Hepatocyte (in vitro differentiated cells): Measurements from ENCODE around the gene ASB4. TPM values are rescaled to one million over a fixed set of nuclear protein-coding genes. Genes with fewer than 3 reads are reported as not detected.

Experiments used
- DNase-seq: peaks from one replicate; pipeline ENCODE4 v3.0.0-alpha.2; 2016; ENCODE audit warnings: low spot score
- H2AFZ ChIP-seq: fragments of 200-600 bp; sonication (generic); 2 replicates; pipeline ENCODE4 v1.6.0; 2016; ENCODE audit warnings: antibody characterized with exemption, mild to moderate bottlenecking
- H3K27ac ChIP-seq: fragments of 200-600 bp; sonication (generic); 2 replicates; pipeline ENCODE4 v1.5.1; 2016; ENCODE audit warnings: mild to moderate bottlenecking
- H3K27me3 ChIP-seq: fragments of 200-600 bp; sonication (generic); 2 replicates; pipeline ENCODE4 v1.6.1; 2016
- H3K36me3 ChIP-seq: fragments of 200-600 bp; sonication (generic); replicated peaks from 2 replicates; pipeline ENCODE4 v1.5.1; 2016; ENCODE audit warnings: low read depth; ENCODE audit not compliant: insufficient read depth
- H3K4me1 ChIP-seq: fragments of 200-600 bp; sonication (generic); 2 replicates; pipeline ENCODE4 v1.5.1; 2016; ENCODE audit warnings: mild to moderate bottlenecking, moderate library complexity; ENCODE audit not compliant: insufficient read depth
- H3K4me2 ChIP-seq: fragments of 200-600 bp; sonication (generic); 2 replicates; pipeline ENCODE4 v1.6.0; 2016
- H3K4me3 ChIP-seq: fragments of 200-600 bp; sonication (generic); 2 replicates; pipeline ENCODE4 v1.5.1; 2016; ENCODE audit warnings: mild to moderate bottlenecking
- H3K79me2 ChIP-seq: fragments of 200-600 bp; sonication (generic); 2 replicates; pipeline ENCODE4 v1.6.0; 2017; ENCODE audit warnings: mild to moderate bottlenecking
- H3K9me2 ChIP-seq: fragments of 200-600 bp; sonication (generic); replicated peaks from 2 replicates; pipeline ENCODE4 v1.6.0; 2017; ENCODE audit warnings: mild to moderate bottlenecking; ENCODE audit not compliant: insufficient read depth
- H3K9me3 ChIP-seq: fragments of 200-600 bp; sonication (generic); 2 replicates; pipeline ENCODE4 v1.5.1; 2016; ENCODE audit warnings: low read depth, mild to moderate bottlenecking
- H4K20me1 ChIP-seq: fragments of 200-600 bp; sonication (generic); 2 replicates; pipeline ENCODE4 v1.6.0; 2016; ENCODE audit warnings: mild to moderate bottlenecking; ENCODE audit not compliant: insufficient read depth, poor library complexity, severe bottlenecking
- CTCF ChIP-seq: fragments of 200-600 bp; sonication (generic); IDR thresholded peaks from 2 replicates; pipeline ENCODE4 v1.5.1; 2016; ENCODE audit warnings: antibody characterized with exemption, mild to moderate bottlenecking; ENCODE audit not compliant: poor library complexity
- EZH2 ChIP-seq: fragments of 200-600 bp; sonication (generic); IDR thresholded peaks from 2 replicates; pipeline ENCODE4 v1.6.1; 2016; ENCODE audit warnings: antibody characterized with exemption, mild to moderate bottlenecking, borderline replicate concordance
- EZH2phosphoT487 ChIP-seq: fragments of 200-600 bp; sonication (generic); IDR thresholded peaks from one replicate; pipeline ENCODE4 v1.6.1; 2018; ENCODE audit warnings: antibody characterized with exemption, mild to moderate bottlenecking, low read depth, moderate library complexity; ENCODE audit not compliant: unreplicated experiment, severe bottlenecking
- WGBS: methylation state at CpG from one replicate; pipeline ENCODE4 v1.1.6; 2016; ENCODE audit warnings: low lambda C conversion rate; ENCODE audit errors: missing lambda C conversion rate; 5-methylcytosine and 5-hydroxymethylcytosine counted together
- polyA plus RNA-seq: library from polyadenylated mRNA; unstranded; fragments of >200 nt; fragmentation: Nextera tagmentation; extraction: Ambion mirVana; gene quantifications from 2 replicates; pipeline ENCODE4 v1.2.1, GENCODE V29; 2016
- total RNA-seq: library from RNA; depleted of rRNA; stranded (reverse); fragments of >200 nt; gene quantifications from 2 replicates; pipeline ENCODE4 v1.2.3, GENCODE V29; 2014

ASB4 gene
- total and polyA plus RNA-seq, 2 experiments from 2014 or later, result 0.03 to 0.35 TPM

DNA sequence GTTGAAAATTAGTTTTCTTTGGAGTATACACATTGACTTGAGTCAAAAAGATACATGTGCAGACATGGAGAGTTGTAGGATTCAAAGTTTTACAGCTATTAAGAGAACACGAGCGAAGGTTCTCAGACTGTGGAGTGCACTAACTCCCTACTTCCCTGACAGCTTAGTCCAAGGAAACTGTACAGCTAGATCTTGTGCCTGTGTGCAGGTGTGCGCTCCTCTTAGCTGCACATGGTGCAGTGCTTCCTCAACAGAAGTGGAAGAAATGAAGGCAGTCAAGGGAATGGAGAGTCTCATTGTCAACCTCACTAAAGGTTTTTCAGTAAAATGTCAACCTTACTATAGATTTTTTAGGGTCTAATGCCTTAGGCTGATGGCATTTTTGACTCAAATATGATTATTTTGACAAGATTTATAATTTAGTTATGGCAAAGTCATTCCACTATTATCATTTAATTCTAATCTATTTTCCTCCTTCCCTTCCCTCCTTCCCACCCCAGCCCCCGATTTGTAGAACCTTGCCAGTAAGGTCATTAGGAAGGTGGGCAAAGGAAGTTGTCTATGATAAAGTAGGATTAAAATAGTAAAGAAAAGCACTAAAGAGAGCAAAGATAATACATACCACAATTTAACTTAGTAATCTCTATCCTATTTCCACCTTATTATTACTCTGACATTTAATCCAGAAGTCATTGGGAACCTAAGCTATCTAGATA, 97.0 kb downstream of the ASB4 start:
- WGBS, result 97% methylated on average over 4 of the region's 4 CpGs
- H3K27ac ChIP-seq, result no peak overlapping the region

DNA sequence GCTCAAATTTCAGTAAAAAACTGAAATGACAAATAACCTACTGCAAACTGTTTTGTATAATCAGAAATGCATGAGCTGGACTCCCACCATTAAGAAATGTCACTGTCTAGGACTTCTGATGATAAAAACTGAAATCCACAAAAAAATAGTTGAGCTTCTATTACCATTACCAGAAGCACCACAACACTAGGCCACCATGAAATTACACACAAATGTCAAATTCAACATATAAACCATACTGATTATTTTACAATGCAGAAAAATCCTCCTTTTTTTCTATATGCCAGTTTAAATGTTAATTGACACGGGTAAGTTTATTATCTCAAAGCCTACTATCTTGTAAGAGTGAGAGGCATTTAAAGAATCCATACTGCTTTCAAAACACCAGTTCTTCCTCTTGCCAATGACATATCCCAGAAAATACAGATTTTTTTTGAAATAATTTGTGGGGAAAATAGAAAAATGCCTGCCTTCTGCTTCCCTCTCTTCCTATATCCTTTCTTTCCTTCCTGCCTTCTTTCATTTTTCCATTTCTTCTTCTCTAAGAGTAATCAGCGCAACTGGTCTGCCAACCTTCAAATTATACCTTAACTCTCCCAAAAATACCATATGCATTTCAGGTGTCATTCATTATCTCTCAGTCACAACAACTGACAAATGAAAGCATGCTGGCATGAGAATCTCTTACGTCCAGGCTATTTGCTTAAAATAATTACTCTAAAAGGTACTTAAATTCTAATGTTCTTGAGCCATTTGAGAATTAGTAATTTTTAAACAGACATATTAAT, 98.3 kb downstream of the ASB4 start:
- Histone ChIP-seq H3K4me1 (no peaks in the 10 kb centered on the region), H4K20me1 (no peaks in the 10 kb centered on the region), H2AFZ (no peak overlapping the region), H3K27me3 (no peaks in the 10 kb centered on the region), H3K36me3 (no peaks in the 10 kb centered on the region), H3K4me3 (no peak overlapping the region), H3K79me2 (no peaks in the 10 kb centered on the region), H3K4me2 (no peak overlapping the region), H3K9me3 (no peaks in the 10 kb centered on the region), H3K9me2 (no peaks in the 10 kb centered on the region), H3K27ac (no peak overlapping the region)
- TF ChIP-seq CTCF (no peak), EZH2 (no peak), EZH2phosphoT487 (no peak)
- 72% methylated on average over 3 of the region's 3 CpGs for WGBS
- no peak for DNase-seq

More for the DNA sequence above, 97.0 kb downstream of the ASB4 start:
- H3K4me3 ChIP-seq, result no peak overlapping the region
- H3K9me3 ChIP-seq, result no peaks in the 10 kb centered on the region
- no peaks in the 10 kb centered on the region for H3K79me2 ChIP-seq
- TF ChIP-seq CTCF, result no peak
- TF ChIP-seq EZH2phosphoT487, result no peak
- TF ChIP-seq EZH2, result no peak
- H3K4me2 ChIP-seq, result no peak overlapping the region
- H2AFZ ChIP-seq, result no peak overlapping the region
- H3K4me1 ChIP-seq, result no peaks in the 10 kb centered on the region
- H4K20me1 ChIP-seq, result no peaks in the 10 kb centered on the region
- no peak for DNase-seq
- no peaks in the 10 kb centered on the region for H3K36me3 ChIP-seq
- H3K9me2 ChIP-seq, result no peaks in the 10 kb centered on the region
- no peaks in the 10 kb centered on the region for H3K27me3 ChIP-seq

- no peaks in the 10 kb centered on the region for H3K9me2 ChIP-seq
- 71% methylated on average over 1 of the region's 1 CpG for WGBS
- no peak overlapping the region for H2AFZ ChIP-seq
- no peak for DNase-seq
- H3K27me3 ChIP-seq, result no peaks in the 10 kb centered on the region
- no peaks in the 10 kb centered on the region for H3K9me3 ChIP-seq
- no peaks in the 10 kb centered on the region for H3K79me2 ChIP-seq
- no peak overlapping the region for H3K4me3 ChIP-seq
- no peak overlapping the region for H3K27ac ChIP-seq
- H3K36me3 ChIP-seq, result no peaks in the 10 kb centered on the region
- H4K20me1 ChIP-seq, result no peaks in the 10 kb centered on the region
- H3K4me2 ChIP-seq, result no peak overlapping the region
- H3K4me1 ChIP-seq, result no peaks in the 10 kb centered on the region
- no peak for TF ChIP-seq EZH2
- no peak for TF ChIP-seq CTCF
- no peak for TF ChIP-seq EZH2phosphoT487
These were observed 99.2 kb downstream of the ASB4 start for GRCh38 chr7:95584769-95585425.
